Mucosa of descending colon (tissue), 3 donors: Measurements from ENCODE around the gene ARMH2. TPM values are rescaled to one million over a fixed set of nuclear protein-coding genes. Genes with fewer than 3 reads are reported as not detected.

ENCODE experiments used
- ATAC-seq: fragments of 200-7000 bp; cut with Tn5 transposase; one replicate; pipeline ENCODE4 v1.9.1; 2020; ENCODE audit warnings: mild to moderate bottlenecking, moderate library complexity
- DNase-seq, 3 donors: peaks; one replicate each; pipeline ENCODE4 v3.0.0-alpha.2; 2020
- H3K36me3 ChIP-seq: fragments of 200-600 bp; one replicate; pipeline ENCODE4 v1.8.0; 2021; ENCODE audit warnings: low read depth, mild to moderate bottlenecking
- H3K4me1 ChIP-seq: fragments of 200-600 bp; one replicate; pipeline ENCODE4 v1.8.0; 2021; ENCODE audit warnings: low read depth, mild to moderate bottlenecking
- H3K4me3 ChIP-seq: fragments of 200-600 bp; one replicate; pipeline ENCODE4 v1.8.0; 2021; ENCODE audit warnings: mild to moderate bottlenecking
- H3K9me3 ChIP-seq: fragments of 200-600 bp; one replicate; pipeline ENCODE4 v1.8.0; 2021; ENCODE audit warnings: mild to moderate bottlenecking
- CTCF ChIP-seq: fragments of 200-600 bp; IDR thresholded peaks from one replicate; pipeline ENCODE4 v1.8.0; 2022; ENCODE audit warnings: antibody characterized with exemption, mild to moderate bottlenecking
- intact Hi-C, 2 donors: fragments of 100-400 bp; cut with DNase I in 1 of 2; cut with micrococcal nuclease in 1 of 2; formaldehyde crosslinking; loops; one replicate each; pipeline versions ENCODE4 v1.11.0 to v1.11.1; 2022; cut with DNase I, micrococcal nuclease
- total RNA-seq, 3 donors: library from RNA; stranded (reverse); fragmentation: NEBNext Ultra II Directional in 2 of 3; extraction: Animal tissue kit (Norgen Biotek cat#: 25700) in 2 of 3; gene quantifications; one replicate each; pipeline versions ENCODE4 v1.2.1 to v1.2.4, GENCODE V29; 2021 to 2023
- donor health status: DM: no; HTN: no; CAD: no; lungs with moderate emphysema.
- donor health status: DM: no; HTN: no; CAD: no.
- donor health status: DM: no; HTN: yes; CAD: no.

ARMH2 gene
- total RNA-seq, 3 donors from 2014 or later = not detected

DNA sequence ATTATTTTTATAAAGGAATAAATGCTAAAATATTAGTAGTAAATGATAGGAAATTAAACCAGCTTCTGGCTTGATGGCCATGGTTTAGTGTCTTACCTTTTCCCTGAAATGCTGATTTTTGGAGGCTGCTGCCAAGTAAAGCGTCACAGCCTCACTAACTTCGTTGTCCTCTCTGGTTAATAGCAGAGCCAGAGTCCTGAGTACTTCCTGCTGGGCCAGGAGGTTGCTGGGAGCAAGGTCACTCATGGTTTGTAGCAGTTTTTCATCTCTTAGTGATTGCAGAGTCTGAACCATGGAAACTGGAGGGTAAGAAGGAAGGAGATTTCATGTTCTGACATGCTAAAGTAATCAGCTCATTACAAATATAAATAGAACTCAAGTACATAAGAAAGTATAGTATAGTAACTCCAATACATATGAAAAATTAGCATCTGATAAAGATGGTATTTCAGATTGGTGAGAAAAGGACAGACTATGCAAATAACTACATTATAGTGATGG is 26.5 kb upstream of the ARMH2 start:
- Histone ChIP-seq H3K4me1 (no peaks in the 10 kb centered on the region), H3K36me3 (no peaks in the 10 kb centered on the region), H3K9me3 (no peaks in the 10 kb centered on the region), H3K4me3 (no peak overlapping the region)
- intact Hi-C loops = no loop called here
- DNase-seq (no peak), ATAC-seq (no peak)
- TF ChIP-seq CTCF = no peak

- Histone ChIP-seq H3K4me1 (no peaks in the 10 kb centered on the region), H3K36me3 (no peaks in the 10 kb centered on the region), H3K4me3 (no peak overlapping the region), H3K9me3 (no peaks in the 10 kb centered on the region)
- intact Hi-C loops = no loop called here
- no peak for TF ChIP-seq CTCF
- DNase-seq = no peak
- ATAC-seq = no peak
These were observed 25.6 kb upstream of the ARMH2 start for GRCh38 chr6:24824142-24824938.

DNA sequence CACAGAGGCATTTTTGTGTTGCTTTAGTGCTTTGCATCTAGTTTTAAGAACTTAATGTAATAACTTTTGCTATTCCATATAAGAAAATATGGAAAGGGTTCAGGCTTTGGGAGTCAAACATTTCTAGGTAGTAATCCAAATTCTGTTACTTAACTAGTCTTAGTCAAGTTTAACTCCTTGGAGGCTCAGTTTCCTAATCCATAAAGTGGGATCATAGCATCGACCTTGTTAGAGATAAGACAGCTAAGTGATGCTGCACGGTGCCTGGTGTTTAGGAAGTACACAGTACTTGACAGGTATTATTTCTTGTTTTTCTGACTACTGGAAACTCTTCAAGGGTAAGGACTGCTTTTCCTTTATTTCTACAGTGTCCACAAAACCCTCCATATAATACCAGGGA is 24.5 kb upstream of the ARMH2 start:
- no peaks in the 10 kb centered on the region for H3K36me3 ChIP-seq
- H3K4me1 ChIP-seq = no peaks in the 10 kb centered on the region
- ATAC-seq (no peak), DNase-seq (no peak)
- intact Hi-C loops = no loop called here
- no peaks in the 10 kb centered on the region for H3K9me3 ChIP-seq
- TF ChIP-seq CTCF = no peak
- no peak overlapping the region for H3K4me3 ChIP-seq

GRCh38 chr6:24822696-24823095 is 24.0 kb upstream of the ARMH2 start:
- Histone ChIP-seq H3K4me1 (no peaks in the 10 kb centered on the region), H3K4me3 (no peak overlapping the region), H3K9me3 (no peaks in the 10 kb centered on the region), H3K36me3 (no peaks in the 10 kb centered on the region)
- ATAC-seq (no peak), DNase-seq (no peak)
- intact Hi-C loops = no loop called here
- no peak for TF ChIP-seq CTCF

DNA sequence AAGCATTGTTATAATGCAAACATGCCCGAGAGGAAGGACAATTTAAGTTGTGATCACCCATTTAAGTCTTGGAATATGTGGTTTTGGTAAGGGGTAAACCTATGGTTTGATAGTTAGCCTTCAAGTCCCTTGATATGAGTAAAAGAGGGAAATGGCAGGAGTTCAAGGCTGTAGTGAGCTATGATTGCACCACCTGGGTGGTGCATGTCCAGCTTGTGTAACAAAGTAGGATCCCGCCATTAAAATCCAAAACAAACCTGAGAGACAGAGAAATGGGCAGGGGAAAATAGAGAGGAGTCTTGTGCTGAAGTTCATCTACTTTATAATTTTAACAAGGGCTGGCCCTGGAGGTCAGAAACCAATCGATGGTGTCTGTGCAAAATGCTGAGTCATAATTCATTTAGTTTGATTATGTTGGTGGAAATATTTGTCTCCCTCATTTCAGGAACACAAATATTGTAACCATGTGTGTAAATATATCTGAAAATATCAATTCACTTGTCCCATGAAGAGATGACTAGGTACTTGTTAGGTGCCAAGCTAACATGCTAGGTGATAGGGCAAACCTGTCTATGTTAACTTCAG is 23.2 kb upstream of the ARMH2 start:
- intact Hi-C loops = no loop called here
- no peak for DNase-seq

More for the DNA sequence above, 23.2 kb upstream of the ARMH2 start:
- TF ChIP-seq CTCF = no peak
- Histone ChIP-seq H3K4me3 (no peak overlapping the region), H3K4me1 (no peaks in the 10 kb centered on the region), H3K36me3 (no peaks in the 10 kb centered on the region), H3K9me3 (no peaks in the 10 kb centered on the region)
- no peak for ATAC-seq
